Measurements from ENCODE around the gene GLRA1. TPM values are rescaled to one million over a fixed set of nuclear protein-coding genes. Genes with fewer than 3 reads are reported as not detected.

The GLRA1 gene
- total RNA-seq, 1 donor from 2014 or later, result 0.22 TPM

DNA sequence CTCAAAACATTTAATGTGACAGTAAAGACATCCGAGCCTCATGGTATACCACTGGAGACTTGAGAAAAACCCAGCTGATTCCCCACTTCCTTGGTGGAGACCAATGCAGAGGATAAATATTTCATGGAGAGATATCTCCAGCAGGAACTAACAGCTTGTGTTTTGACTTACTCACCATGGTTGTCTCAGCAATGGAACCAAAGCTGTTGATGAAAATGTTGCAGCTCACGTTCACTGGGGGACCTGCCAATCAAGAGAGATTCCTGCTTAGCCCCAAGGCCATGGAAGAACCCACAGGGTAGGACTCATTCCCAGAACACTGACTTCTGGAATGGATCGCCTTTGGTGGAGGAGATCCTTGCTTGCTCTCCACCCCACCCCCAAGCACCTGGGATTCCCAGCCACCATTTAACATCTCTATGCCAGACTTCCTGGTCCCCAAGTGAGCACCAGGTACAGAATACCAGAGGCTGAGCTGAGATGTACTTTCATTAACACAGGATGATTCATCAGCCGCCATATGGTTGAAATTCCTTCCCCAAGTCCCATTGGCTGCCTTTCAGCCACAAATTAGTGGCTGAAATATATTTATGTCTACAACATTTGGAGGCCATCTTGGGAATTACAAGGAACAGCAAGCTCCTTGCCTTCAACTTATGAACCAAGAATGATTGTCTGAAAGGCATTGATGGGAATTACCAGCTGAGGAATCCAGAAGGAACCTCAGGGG, 37.9 kb downstream of the GLRA1 start:
- Mint-ChIP-seq H3K27me3 (ENCODE audit: unreplicated experiment) (no peaks in the 10 kb centered on the region), H3K4me3 (ENCODE audit: unreplicated experiment) (no peak overlapping the region), H3K9me3 (ENCODE audit: unreplicated experiment) (no peaks in the 10 kb centered on the region), H3K27ac (ENCODE audit: unreplicated experiment) (no peak overlapping the region), H3K4me1 (ENCODE audit: low read depth, unreplicated experiment) (peaks cover 4% of the 10 kb centered on the region), H3K36me3 (ENCODE audit: unreplicated experiment) (no peaks in the 10 kb centered on the region)
- TF ChIP-seq CTCF (IDR thresholded peaks at IDR 0.05; ENCODE audit: partially characterized antibody, unreplicated experiment), result no peak
- DNase-seq, result no peak

- H3K9me3 Mint-ChIP-seq (ENCODE audit: unreplicated experiment), result no peaks in the 10 kb centered on the region
- no peaks in the 10 kb centered on the region for H3K27me3 Mint-ChIP-seq (ENCODE audit: unreplicated experiment)
- DNase-seq, result no peak
- no peak overlapping the region for H3K4me3 Mint-ChIP-seq (ENCODE audit: unreplicated experiment)
- H3K4me1 Mint-ChIP-seq (ENCODE audit: low read depth, unreplicated experiment), result peaks cover 4% of the 10 kb centered on the region
- H3K27ac Mint-ChIP-seq (ENCODE audit: unreplicated experiment), result no peak overlapping the region
- no peak for TF ChIP-seq CTCF (IDR thresholded peaks at IDR 0.05; ENCODE audit: partially characterized antibody, unreplicated experiment)
- no peaks in the 10 kb centered on the region for H3K36me3 Mint-ChIP-seq (ENCODE audit: unreplicated experiment)
Measured at GRCh38 chr5:151885138-151885908, 39.3 kb downstream of the GLRA1 start.

GRCh38 chr5:151881621-151882225, 42.9 kb downstream of the GLRA1 start:
- Mint-ChIP-seq H3K4me3 (ENCODE audit: unreplicated experiment) (no peak overlapping the region), H3K36me3 (ENCODE audit: unreplicated experiment) (peaks cover 11% of the 10 kb centered on the region), H3K27me3 (ENCODE audit: unreplicated experiment) (no peaks in the 10 kb centered on the region), H3K9me3 (ENCODE audit: unreplicated experiment) (no peaks in the 10 kb centered on the region), H3K27ac (ENCODE audit: unreplicated experiment) (no peak overlapping the region), H3K4me1 (ENCODE audit: low read depth, unreplicated experiment) (peaks cover 4% of the 10 kb centered on the region)
- no peak for DNase-seq
- TF ChIP-seq CTCF (IDR thresholded peaks at IDR 0.05; ENCODE audit: partially characterized antibody, unreplicated experiment), result no peak

- Mint-ChIP-seq H3K27ac (ENCODE audit: unreplicated experiment) (no peak overlapping the region), H3K4me3 (ENCODE audit: unreplicated experiment) (no peak overlapping the region), H3K27me3 (ENCODE audit: unreplicated experiment) (no peaks in the 10 kb centered on the region), H3K9me3 (ENCODE audit: unreplicated experiment) (no peaks in the 10 kb centered on the region), H3K36me3 (ENCODE audit: unreplicated experiment) (peaks cover 11% of the 10 kb centered on the region), H3K4me1 (ENCODE audit: low read depth, unreplicated experiment) (peaks cover 2% of the 10 kb centered on the region)
- TF ChIP-seq CTCF (IDR thresholded peaks at IDR 0.05; ENCODE audit: partially characterized antibody, unreplicated experiment), result no peak
- DNase-seq, result no peak
Measured at GRCh38 chr5:151880324-151880723, 44.3 kb downstream of the GLRA1 start.

Data from glutamatergic neuron (in vitro differentiated cells).